Colonic mucosa (tissue), 4 donors: Measurements from ENCODE around the gene LRSAM1. TPM values are rescaled to one million over a fixed set of nuclear protein-coding genes. Genes with fewer than 3 reads are reported as not detected.

Source experiments
- DNase-seq: peaks from one replicate; pipeline ENCODE4 v3.0.0-alpha.2; 2020
- H3K27ac ChIP-seq: fragments of 200-600 bp; one replicate; pipeline ENCODE4 v1.8.0; 2021
- H3K27me3 ChIP-seq: fragments of 200-600 bp; one replicate; pipeline ENCODE4 v1.8.0; 2021
- H3K36me3 ChIP-seq: fragments of 200-600 bp; one replicate; pipeline ENCODE4 v1.8.0; 2021
- H3K4me1 ChIP-seq: fragments of 200-600 bp; one replicate; pipeline ENCODE4 v1.8.0; 2021; ENCODE audit warnings: mild to moderate bottlenecking
- H3K4me3 ChIP-seq: fragments of 200-600 bp; one replicate; pipeline ENCODE4 v1.8.0; 2021
- H3K9ac ChIP-seq, 2 donors: one replicate each; pipeline ENCODE4 v1.7.0; 2013; ENCODE audit warnings: control low read depth in 2 of 2, low read depth in 2 of 2, low read length in 2 of 2
- H3K9me3 ChIP-seq: fragments of 200-600 bp; one replicate; pipeline ENCODE4 v1.8.0; 2021
- CTCF ChIP-seq: fragments of 200-600 bp; IDR thresholded peaks from one replicate; pipeline ENCODE4 v1.8.0; 2022; ENCODE audit warnings: antibody characterized with exemption, mild to moderate bottlenecking
- intact Hi-C: fragments of 100-400 bp; cut with DNase I; formaldehyde crosslinking; loops from one replicate; pipeline ENCODE4 v1.14.1; 2022
- total RNA-seq, 2 donors: library from RNA; stranded (reverse); fragmentation: NEBNext Ultra II Directional in 1 of 2; extraction: Animal tissue kit (Norgen Biotek cat#: 25700) in 1 of 2; gene quantifications; one replicate each; pipeline ENCODE4 v1.2.1, GENCODE V29; 2021
- donor health status: healthy.
- donor health status: DM: no; HTN: no; CAD: no.
- donor health status: DM: no; HTN: no; CAD: no.

LRSAM1 gene
- total RNA-seq, 2 donors from 2014 or later: 14.7 to 15.6 TPM

- no peak for TF ChIP-seq CTCF
- Histone ChIP-seq H3K36me3 (peaks cover 10% of the 10 kb centered on the region), H3K4me3 (no peak overlapping the region), H3K4me1 (peaks cover 9% of the 10 kb centered on the region), H3K27ac (peak overlapping the region; percentile 95), H3K9ac (peak overlapping the region in 1 of 2 donors; percentile 95), H3K9me3 (no peaks in the 10 kb centered on the region), H3K27me3 (no peaks in the 10 kb centered on the region)
- intact Hi-C loops: no loop called here
- DNase-seq: peak; percentile 90
These were observed 1.4 kb downstream of the LRSAM1 start for GRCh38 chr9:127452691-127453090.

- H3K4me3 ChIP-seq: no peak overlapping the region
- H3K27me3 ChIP-seq: no peaks in the 10 kb centered on the region
- no peaks in the 10 kb centered on the region for H3K9me3 ChIP-seq
- H3K9ac ChIP-seq: no peak overlapping the region
- peak; percentile 40 for DNase-seq
- H3K4me1 ChIP-seq: no peaks in the 10 kb centered on the region
- H3K36me3 ChIP-seq: peaks cover 4% of the 10 kb centered on the region
- H3K27ac ChIP-seq: no peak overlapping the region
- intact Hi-C loops: no loop called here
- peak; percentile 38 for TF ChIP-seq CTCF
These were observed 4.1 kb downstream of the LRSAM1 start for GRCh38 chr9:127455324-127455992.

- Histone ChIP-seq H3K9ac (no peak overlapping the region), H3K27me3 (no peaks in the 10 kb centered on the region), H3K27ac (no peak overlapping the region), H3K9me3 (no peaks in the 10 kb centered on the region), H3K4me1 (no peaks in the 10 kb centered on the region), H3K36me3 (peaks cover 12% of the 10 kb centered on the region), H3K4me3 (no peak overlapping the region)
- no peak for DNase-seq
- TF ChIP-seq CTCF: no peak
- intact Hi-C loops: no loop called here
These were observed 6.0 kb downstream of the LRSAM1 start for GRCh38 chr9:127457191-127457878.

GRCh38 chr9:127458921-127459320 is 7.6 kb downstream of the LRSAM1 start:
- H3K36me3 ChIP-seq: peaks cover 12% of the 10 kb centered on the region
- no peak overlapping the region for H3K4me3 ChIP-seq
- TF ChIP-seq CTCF: no peak
- H3K9me3 ChIP-seq: no peaks in the 10 kb centered on the region
- no peaks in the 10 kb centered on the region for H3K4me1 ChIP-seq
- intact Hi-C loops: no loop called here
- H3K27ac ChIP-seq: no peak overlapping the region
- DNase-seq: no peak
- H3K27me3 ChIP-seq: no peaks in the 10 kb centered on the region
- H3K9ac ChIP-seq: no peak overlapping the region

GRCh38 chr9:127463382-127463781 is 12.1 kb downstream of the LRSAM1 start:
- H3K27ac ChIP-seq: no peak overlapping the region
- peaks cover 12% of the 10 kb centered on the region for H3K36me3 ChIP-seq
- intact Hi-C loops: no loop called here
- H3K9ac ChIP-seq: no peak overlapping the region
- TF ChIP-seq CTCF: no peak
- no peak for DNase-seq
- no peak overlapping the region for H3K4me3 ChIP-seq
- no peaks in the 10 kb centered on the region for H3K4me1 ChIP-seq
- H3K9me3 ChIP-seq: no peaks in the 10 kb centered on the region
- no peaks in the 10 kb centered on the region for H3K27me3 ChIP-seq
